ENCODE measurements around the gene IGF2BP2.

Gene IGF2BP2

GRCh38 chr3:185760550-185760949 is 64.3 kb downstream of the IGF2BP2 start:
- TF ChIP-seq ISL1 (CRISPR knock-in tag; IDR thresholded peaks at IDR 0.05) (no peak), ZFP30 (CRISPR knock-in tag; IDR thresholded peaks at IDR 0.05) (no peak), GLIS3 (CRISPR knock-in tag; IDR thresholded peaks at IDR 0.05) (no peak), ARNTL (CRISPR knock-in tag; IDR thresholded peaks at IDR 0.05; ENCODE audit: borderline replicate concordance, low read depth) (no peak), RARB (CRISPR knock-in tag; IDR thresholded peaks at IDR 0.05) (no peak)
- ATAC-seq: peak; percentile 58

GRCh38 chr3:185760088-185760487 is 64.8 kb downstream of the IGF2BP2 start:
- ATAC-seq: no peak
- TF ChIP-seq ZFP3 (CRISPR knock-in tag; IDR thresholded peaks at IDR 0.05): no peak
- TF ChIP-seq, protein P1, sequence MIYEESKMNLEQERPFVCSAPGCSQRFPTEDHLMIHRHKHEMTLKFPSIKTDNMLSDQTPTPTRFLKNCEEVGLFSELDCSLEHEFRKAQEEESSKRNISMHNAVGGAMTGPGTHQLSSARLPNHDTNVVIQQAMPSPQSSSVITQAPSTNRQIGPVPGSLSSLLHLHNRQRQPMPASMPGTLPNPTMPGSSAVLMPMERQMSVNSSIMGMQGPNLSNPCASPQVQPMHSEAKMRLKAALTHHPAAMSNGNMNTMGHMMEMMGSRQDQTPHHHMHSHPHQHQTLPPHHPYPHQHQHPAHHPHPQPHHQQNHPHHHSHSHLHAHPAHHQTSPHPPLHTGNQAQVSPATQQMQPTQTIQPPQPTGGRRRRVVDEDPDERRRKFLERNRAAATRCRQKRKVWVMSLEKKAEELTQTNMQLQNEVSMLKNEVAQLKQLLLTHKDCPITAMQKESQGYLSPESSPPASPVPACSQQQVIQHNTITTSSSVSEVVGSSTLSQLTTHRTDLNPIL (CRISPR knock-in tag; IDR thresholded peaks at IDR 0.05; ENCODE audit: low read depth): no peak
- no peak for TF ChIP-seq OSR1 (CRISPR knock-in tag; IDR thresholded peaks at IDR 0.05)
- TF ChIP-seq, protein P2, sequence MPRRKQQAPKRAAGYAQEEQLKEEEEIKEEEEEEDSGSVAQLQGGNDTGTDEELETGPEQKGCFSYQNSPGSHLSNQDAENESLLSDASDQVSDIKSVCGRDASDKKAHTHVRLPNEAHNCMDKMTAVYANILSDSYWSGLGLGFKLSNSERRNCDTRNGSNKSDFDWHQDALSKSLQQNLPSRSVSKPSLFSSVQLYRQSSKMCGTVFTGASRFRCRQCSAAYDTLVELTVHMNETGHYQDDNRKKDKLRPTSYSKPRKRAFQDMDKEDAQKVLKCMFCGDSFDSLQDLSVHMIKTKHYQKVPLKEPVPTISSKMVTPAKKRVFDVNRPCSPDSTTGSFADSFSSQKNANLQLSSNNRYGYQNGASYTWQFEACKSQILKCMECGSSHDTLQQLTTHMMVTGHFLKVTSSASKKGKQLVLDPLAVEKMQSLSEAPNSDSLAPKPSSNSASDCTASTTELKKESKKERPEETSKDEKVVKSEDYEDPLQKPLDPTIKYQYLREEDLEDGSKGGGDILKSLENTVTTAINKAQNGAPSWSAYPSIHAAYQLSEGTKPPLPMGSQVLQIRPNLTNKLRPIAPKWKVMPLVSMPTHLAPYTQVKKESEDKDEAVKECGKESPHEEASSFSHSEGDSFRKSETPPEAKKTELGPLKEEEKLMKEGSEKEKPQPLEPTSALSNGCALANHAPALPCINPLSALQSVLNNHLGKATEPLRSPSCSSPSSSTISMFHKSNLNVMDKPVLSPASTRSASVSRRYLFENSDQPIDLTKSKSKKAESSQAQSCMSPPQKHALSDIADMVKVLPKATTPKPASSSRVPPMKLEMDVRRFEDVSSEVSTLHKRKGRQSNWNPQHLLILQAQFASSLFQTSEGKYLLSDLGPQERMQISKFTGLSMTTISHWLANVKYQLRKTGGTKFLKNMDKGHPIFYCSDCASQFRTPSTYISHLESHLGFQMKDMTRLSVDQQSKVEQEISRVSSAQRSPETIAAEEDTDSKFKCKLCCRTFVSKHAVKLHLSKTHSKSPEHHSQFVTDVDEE (CRISPR knock-in tag; IDR thresholded peaks at IDR 0.05): no peak
- no peak for TF ChIP-seq BACH2 (CRISPR knock-in tag; IDR thresholded peaks at IDR 0.05; ENCODE audit: borderline replicate concordance)
- no peak for TF ChIP-seq RARB (CRISPR knock-in tag; IDR thresholded peaks at IDR 0.05)
- TF ChIP-seq POU6F1 (CRISPR knock-in tag; IDR thresholded peaks at IDR 0.05; ENCODE audit: borderline replicate concordance, low read depth): no peak
- no peak for TF ChIP-seq ZNF565 (CRISPR knock-in tag; conservative IDR thresholded peaks at IDR 0.05; ENCODE audit: low read depth)
- no peak for TF ChIP-seq TOX (CRISPR knock-in tag; IDR thresholded peaks at IDR 0.05; ENCODE audit: borderline replicate concordance)
- TF ChIP-seq ZFP30 (CRISPR knock-in tag; IDR thresholded peaks at IDR 0.05): no peak
- TF ChIP-seq ZNF8 (CRISPR knock-in tag; IDR thresholded peaks at IDR 0.05): no peak
- no peak for TF ChIP-seq SNAI2 (CRISPR knock-in tag; IDR thresholded peaks at IDR 0.05)
- TF ChIP-seq, protein P3, sequence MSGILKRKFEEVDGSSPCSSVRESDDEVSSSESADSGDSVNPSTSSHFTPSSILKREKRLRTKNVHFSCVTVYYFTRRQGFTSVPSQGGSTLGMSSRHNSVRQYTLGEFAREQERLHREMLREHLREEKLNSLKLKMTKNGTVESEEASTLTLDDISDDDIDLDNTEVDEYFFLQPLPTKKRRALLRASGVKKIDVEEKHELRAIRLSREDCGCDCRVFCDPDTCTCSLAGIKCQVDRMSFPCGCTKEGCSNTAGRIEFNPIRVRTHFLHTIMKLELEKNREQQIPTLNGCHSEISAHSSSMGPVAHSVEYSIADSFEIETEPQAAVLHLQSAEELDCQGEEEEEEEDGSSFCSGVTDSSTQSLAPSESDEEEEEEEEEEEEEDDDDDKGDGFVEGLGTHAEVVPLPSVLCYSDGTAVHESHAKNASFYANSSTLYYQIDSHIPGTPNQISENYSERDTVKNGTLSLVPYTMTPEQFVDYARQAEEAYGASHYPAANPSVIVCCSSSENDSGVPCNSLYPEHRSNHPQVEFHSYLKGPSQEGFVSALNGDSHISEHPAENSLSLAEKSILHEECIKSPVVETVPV (CRISPR knock-in tag; IDR thresholded peaks at IDR 0.05): no peak
- TF ChIP-seq ESRRG (CRISPR knock-in tag; IDR thresholded peaks at IDR 0.05): no peak
- TF ChIP-seq ZC3H10 (CRISPR knock-in tag; IDR thresholded peaks at IDR 0.05): no peak
- TF ChIP-seq ZNF70 (CRISPR knock-in tag; IDR thresholded peaks at IDR 0.05): no peak
- no peak for TF ChIP-seq ISL1 (CRISPR knock-in tag; IDR thresholded peaks at IDR 0.05)

GRCh38 chr3:185759512-185759911 is 65.3 kb downstream of the IGF2BP2 start:
- TF ChIP-seq, protein P2 (CRISPR knock-in tag; IDR thresholded peaks at IDR 0.05): no peak
- TF ChIP-seq TOX (CRISPR knock-in tag; IDR thresholded peaks at IDR 0.05; ENCODE audit: borderline replicate concordance) (no peak), ZNF70 (CRISPR knock-in tag; IDR thresholded peaks at IDR 0.05) (no peak), OSR1 (CRISPR knock-in tag; IDR thresholded peaks at IDR 0.05) (no peak), BACH2 (CRISPR knock-in tag; IDR thresholded peaks at IDR 0.05; ENCODE audit: borderline replicate concordance) (no peak), ZC3H10 (CRISPR knock-in tag; IDR thresholded peaks at IDR 0.05) (no peak), ZNF565 (CRISPR knock-in tag; conservative IDR thresholded peaks at IDR 0.05; ENCODE audit: low read depth) (no peak), GLIS3 (CRISPR knock-in tag; IDR thresholded peaks at IDR 0.05) (no peak), PPARA (CRISPR knock-in tag; IDR thresholded peaks at IDR 0.05; ENCODE audit: borderline replicate concordance) (no peak), TCF4 (CRISPR knock-in tag; IDR thresholded peaks at IDR 0.05; ENCODE audit: borderline replicate concordance) (no peak), RARB (CRISPR knock-in tag; IDR thresholded peaks at IDR 0.05) (no peak), ISL1 (CRISPR knock-in tag; IDR thresholded peaks at IDR 0.05) (no peak), SNAI2 (CRISPR knock-in tag; IDR thresholded peaks at IDR 0.05) (no peak), POU6F1 (CRISPR knock-in tag; IDR thresholded peaks at IDR 0.05; ENCODE audit: borderline replicate concordance, low read depth) (no peak), CSDC2 (CRISPR knock-in tag; IDR thresholded peaks at IDR 0.05) (no peak), ARNTL (CRISPR knock-in tag; IDR thresholded peaks at IDR 0.05; ENCODE audit: borderline replicate concordance, low read depth) (no peak), ZNF8 (CRISPR knock-in tag; IDR thresholded peaks at IDR 0.05) (no peak), ZFP3 (CRISPR knock-in tag; IDR thresholded peaks at IDR 0.05) (no peak), ESRRG (CRISPR knock-in tag; IDR thresholded peaks at IDR 0.05) (no peak)
- TF ChIP-seq, protein P4, sequence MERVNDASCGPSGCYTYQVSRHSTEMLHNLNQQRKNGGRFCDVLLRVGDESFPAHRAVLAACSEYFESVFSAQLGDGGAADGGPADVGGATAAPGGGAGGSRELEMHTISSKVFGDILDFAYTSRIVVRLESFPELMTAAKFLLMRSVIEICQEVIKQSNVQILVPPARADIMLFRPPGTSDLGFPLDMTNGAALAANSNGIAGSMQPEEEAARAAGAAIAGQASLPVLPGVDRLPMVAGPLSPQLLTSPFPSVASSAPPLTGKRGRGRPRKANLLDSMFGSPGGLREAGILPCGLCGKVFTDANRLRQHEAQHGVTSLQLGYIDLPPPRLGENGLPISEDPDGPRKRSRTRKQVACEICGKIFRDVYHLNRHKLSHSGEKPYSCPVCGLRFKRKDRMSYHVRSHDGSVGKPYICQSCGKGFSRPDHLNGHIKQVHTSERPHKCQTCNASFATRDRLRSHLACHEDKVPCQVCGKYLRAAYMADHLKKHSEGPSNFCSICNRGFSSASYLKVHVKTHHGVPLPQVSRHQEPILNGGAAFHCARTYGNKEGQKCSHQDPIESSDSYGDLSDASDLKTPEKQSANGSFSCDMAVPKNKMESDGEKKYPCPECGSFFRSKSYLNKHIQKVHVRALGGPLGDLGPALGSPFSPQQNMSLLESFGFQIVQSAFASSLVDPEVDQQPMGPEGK (CRISPR knock-in tag; IDR thresholded peaks at IDR 0.05; ENCODE audit: borderline replicate concordance): no peak
- ATAC-seq: no peak

All from SK-N-SH treated with all-trans-retinoic acid at 6 μM for 48 hours (cell line).